ENCODE results near the gene OR14I1.
"Not testable (repeated sequence)": the region's sequence is repeated elsewhere in the genome, so short reads cannot be mapped to it uniquely, and the experiment has no call there.

The OR14I1 gene

GRCh38 chr1:248686815-248687214, 15.8 kb downstream of the OR14I1 start:
- no peak for DNase-seq (ENCODE audit: low read depth)

GRCh38 chr1:248681651-248682050, 20.9 kb downstream of the OR14I1 start:
- DNase-seq (ENCODE audit: low read depth), result no peak

DNA sequence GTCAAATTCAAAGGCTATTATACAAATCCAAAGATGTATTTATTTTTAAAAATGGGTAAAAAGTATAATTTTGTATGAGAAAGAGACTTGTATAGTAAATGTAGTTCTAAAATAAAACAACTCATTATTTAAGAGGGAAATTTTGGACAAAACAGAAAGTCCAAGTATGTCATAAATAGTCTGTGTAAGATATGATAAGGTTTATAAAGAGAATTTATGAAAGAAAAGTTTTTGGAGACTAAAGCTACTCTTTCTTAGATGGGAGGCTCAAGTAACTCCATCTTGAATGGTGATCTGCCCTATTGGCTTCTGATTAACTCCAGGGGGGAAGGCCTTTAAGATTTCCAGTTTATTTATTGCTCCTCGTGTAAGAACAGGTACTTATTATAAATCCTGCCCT, 32.6 kb downstream of the OR14I1 start:
- no peak for DNase-seq (ENCODE audit: low read depth)

DNA sequence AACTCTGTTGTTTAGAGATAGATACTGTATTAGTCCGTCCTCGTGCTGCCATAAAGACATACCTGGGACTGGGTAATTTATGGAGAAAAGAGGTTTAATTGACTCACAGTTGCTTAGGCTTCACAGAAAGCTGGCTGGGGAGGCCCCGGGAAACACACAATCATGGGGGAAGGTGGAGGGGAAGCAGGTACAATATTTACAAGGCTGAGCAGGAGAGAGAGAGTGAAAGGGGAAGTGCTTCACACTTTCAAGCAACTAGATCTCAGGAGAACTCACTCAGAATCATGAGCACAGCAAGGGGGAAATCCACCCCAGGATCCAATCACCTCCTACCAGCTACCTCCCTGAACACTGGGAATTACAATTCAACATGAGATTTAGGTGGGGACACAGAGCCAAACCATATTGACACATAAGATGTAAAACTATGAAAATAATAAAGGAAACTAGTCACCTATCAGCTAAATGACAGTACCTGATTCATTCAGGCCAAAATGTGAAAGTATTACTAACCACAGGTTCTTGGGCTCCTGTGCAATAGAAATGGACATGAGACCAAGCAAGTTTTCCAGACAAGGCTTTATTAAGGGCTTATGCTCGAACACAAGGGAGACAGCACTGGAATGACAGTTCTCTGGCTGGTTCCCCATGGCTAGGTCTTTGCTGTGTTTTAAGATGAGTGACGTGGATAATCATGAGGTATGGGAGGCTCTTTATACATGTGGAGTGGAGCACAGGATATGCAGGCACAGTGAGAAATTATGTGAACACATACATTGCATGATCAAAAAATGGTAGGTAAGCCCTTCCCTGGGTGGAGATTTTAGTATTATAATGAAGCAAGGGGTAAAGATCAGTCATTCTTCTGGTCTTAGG, 38.9 kb downstream of the OR14I1 start:
- not testable (repeated sequence) for DNase-seq (ENCODE audit: low read depth)

GRCh38 chr1:248656797-248657196, 45.8 kb downstream of the OR14I1 start:
- DNase-seq (ENCODE audit: low read depth), result not testable (repeated sequence)

GRCh38 chr1:248655354-248655753, 47.2 kb downstream of the OR14I1 start, which contains the start of gene OR2T27:
OR2T27 (minus strand) TSS chr1:248655528; CDS start chr1:248650884, 4,644 bp downstream.
- not testable (repeated sequence) for DNase-seq (ENCODE audit: low read depth)

Measured in stromal cell of bone marrow (primary cell).